AG09309 (cell line): ENCODE data around the gene TBCA.

ENCODE experiments used
- DNase-seq: peaks from one replicate; pipeline ENCODE4 v3.0.0-alpha.2; 2010; ENCODE audit warnings: low read depth
- H3K4me3 ChIP-seq: 2 replicates; pipeline ENCODE4 v1.5.1; 2011; ENCODE audit warnings: mild to moderate bottlenecking, low read depth, low read length, moderate library complexity; ENCODE audit not compliant: control insufficient read depth
- TF ChIP-seq, protein P1 (sequence below): IDR thresholded peaks from 2 replicates; pipeline ENCODE4 v1.5.1; 2011; ENCODE audit warnings: mild to moderate bottlenecking, low read depth, low read length, inconsistent platforms; ENCODE audit not compliant: insufficient read depth, control insufficient read depth; ENCODE audit errors: missing control alignments

TBCA gene

GRCh38 chr5:77663090-77663863 lies 112.9 kb downstream of the TBCA start:
- TF ChIP-seq, protein P1, sequence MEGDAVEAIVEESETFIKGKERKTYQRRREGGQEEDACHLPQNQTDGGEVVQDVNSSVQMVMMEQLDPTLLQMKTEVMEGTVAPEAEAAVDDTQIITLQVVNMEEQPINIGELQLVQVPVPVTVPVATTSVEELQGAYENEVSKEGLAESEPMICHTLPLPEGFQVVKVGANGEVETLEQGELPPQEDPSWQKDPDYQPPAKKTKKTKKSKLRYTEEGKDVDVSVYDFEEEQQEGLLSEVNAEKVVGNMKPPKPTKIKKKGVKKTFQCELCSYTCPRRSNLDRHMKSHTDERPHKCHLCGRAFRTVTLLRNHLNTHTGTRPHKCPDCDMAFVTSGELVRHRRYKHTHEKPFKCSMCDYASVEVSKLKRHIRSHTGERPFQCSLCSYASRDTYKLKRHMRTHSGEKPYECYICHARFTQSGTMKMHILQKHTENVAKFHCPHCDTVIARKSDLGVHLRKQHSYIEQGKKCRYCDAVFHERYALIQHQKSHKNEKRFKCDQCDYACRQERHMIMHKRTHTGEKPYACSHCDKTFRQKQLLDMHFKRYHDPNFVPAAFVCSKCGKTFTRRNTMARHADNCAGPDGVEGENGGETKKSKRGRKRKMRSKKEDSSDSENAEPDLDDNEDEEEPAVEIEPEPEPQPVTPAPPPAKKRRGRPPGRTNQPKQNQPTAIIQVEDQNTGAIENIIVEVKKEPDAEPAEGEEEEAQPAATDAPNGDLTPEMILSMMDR: no peak
- no peak for DNase-seq

GRCh38 chr5:77662635-77663034 lies 113.5 kb downstream of the TBCA start:
- TF ChIP-seq, protein P1: no peak
- no peak overlapping the region for H3K4me3 ChIP-seq
- no peak for DNase-seq

More at GRCh38 chr5:77663090-77663863, 112.9 kb downstream of the TBCA start:
- no peak overlapping the region for H3K4me3 ChIP-seq

- no peak overlapping the region for H3K4me3 ChIP-seq
- no peak for DNase-seq
- TF ChIP-seq, protein P1: no peak
Measured at GRCh38 chr5:77658662-77659061, 117.5 kb downstream of the TBCA start.

DNA sequence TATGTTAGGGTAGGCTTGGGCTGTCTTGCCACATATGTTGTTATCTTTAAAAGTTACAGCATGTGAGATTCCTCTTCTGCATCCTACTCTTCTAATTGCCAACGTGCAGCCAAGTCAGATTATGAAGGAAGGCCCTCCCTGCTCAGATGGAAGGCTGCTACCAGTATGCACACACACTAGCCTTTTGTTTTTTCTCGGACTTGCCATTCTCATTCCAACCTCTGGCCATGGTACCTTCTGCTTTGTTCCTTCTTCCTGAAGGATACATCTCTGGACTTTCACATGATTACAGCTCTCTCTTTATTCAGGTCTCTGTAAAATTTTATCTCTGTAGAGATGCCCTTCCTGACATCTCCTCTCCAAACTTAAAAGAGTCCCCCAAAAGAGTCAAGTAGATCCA lies 124.8 kb downstream of the TBCA start:
- TF ChIP-seq, protein P1: no peak
- DNase-seq: no peak
- no peak overlapping the region for H3K4me3 ChIP-seq

- no peak overlapping the region for H3K4me3 ChIP-seq
- TF ChIP-seq, protein P1: no peak
- no peak for DNase-seq
Measured at GRCh38 chr5:77650686-77651085, 125.5 kb downstream of the TBCA start.

DNA sequence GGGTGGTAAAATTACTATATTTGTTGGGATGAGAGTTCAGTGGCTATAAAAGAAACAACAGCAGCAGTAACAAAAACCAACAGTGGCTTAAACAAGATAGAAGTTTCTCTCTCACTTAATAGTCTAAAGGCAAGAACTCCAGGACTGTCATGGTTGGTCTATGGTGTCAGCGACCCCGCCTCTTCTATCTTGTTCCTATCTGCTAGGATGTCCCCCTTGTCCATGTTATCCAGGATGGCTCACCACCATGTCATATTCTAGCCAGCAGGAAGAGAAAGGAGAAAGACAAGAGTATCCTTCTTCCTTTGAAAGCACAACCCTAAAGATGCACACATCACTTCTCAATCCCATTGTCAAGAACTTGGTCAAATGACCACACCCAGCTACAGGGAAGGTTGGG lies 126.4 kb downstream of the TBCA start:
- no peak for DNase-seq

More for the DNA sequence above, 126.4 kb downstream of the TBCA start:
- TF ChIP-seq, protein P1: no peak
- no peak overlapping the region for H3K4me3 ChIP-seq
